NCI-H1694 (cell line): ENCODE results near the gene ZBTB42.

Experiments used
- DNase-seq: peaks from one replicate; lab custom pipeline; 2025; lab: John Stamatoyannopoulos, UW

The ZBTB42 gene

GRCh38 chr14:104782808-104783139, 18.1 kb upstream of the ZBTB42 start:
- DNase-seq: no peak

- no peak for DNase-seq
These were observed 17.2 kb upstream of the ZBTB42 start for GRCh38 chr14:104783484-104784217.

GRCh38 chr14:104784218-104784568, 16.7 kb upstream of the ZBTB42 start:
- DNase-seq: no peak

- peak; percentile 93 for DNase-seq
These were observed 15.8 kb upstream of the ZBTB42 start for GRCh38 chr14:104784846-104785707.

- no peak for DNase-seq
These were observed 15.2 kb upstream of the ZBTB42 start for GRCh38 chr14:104785708-104786080.

GRCh38 chr14:104786091-104786586, 14.8 kb upstream of the ZBTB42 start:
- no peak for DNase-seq

- no peak for DNase-seq
These were observed 13.9 kb upstream of the ZBTB42 start for GRCh38 chr14:104786726-104787675.

- no peak for DNase-seq
These were observed 13.2 kb upstream of the ZBTB42 start for GRCh38 chr14:104787736-104788135.

- DNase-seq: peak; percentile 94
These were observed 12.6 kb upstream of the ZBTB42 start for GRCh38 chr14:104788161-104788818.

- DNase-seq: no peak
These were observed 11.8 kb upstream of the ZBTB42 start for GRCh38 chr14:104788873-104789663.

GRCh38 chr14:104789752-104790743, 10.9 kb upstream of the ZBTB42 start:
- no peak for DNase-seq

- DNase-seq: no peak
These were observed 9.5 kb upstream of the ZBTB42 start for GRCh38 chr14:104791425-104791824.

- DNase-seq: no peak
These were observed 8.6 kb upstream of the ZBTB42 start for GRCh38 chr14:104792101-104792884.

- no peak for DNase-seq
These were observed 7.8 kb upstream of the ZBTB42 start for GRCh38 chr14:104792945-104793702.

- DNase-seq: no peak
These were observed 7.3 kb upstream of the ZBTB42 start for GRCh38 chr14:104793703-104793959.

- no peak for DNase-seq
These were observed 6.8 kb upstream of the ZBTB42 start for GRCh38 chr14:104794099-104794498.

- no peak for DNase-seq
These were observed 6.3 kb upstream of the ZBTB42 start for GRCh38 chr14:104794631-104794992.

- DNase-seq: no peak
These were observed 5.7 kb upstream of the ZBTB42 start, which contains the start of gene AKT1 for GRCh38 chr14:104794993-104795780. AKT1 (minus strand) TSS chr14:104795748; CDS start chr14:104792643, 3,105 bp downstream.
